Stimulated activated CD8-positive, alpha-beta memory T cell treated with anti-CD3 and anti-CD28 coated beads, Interleukin-2, amount 100 ng/mL, for 1 hour (primary cell): ENCODE results near the gene CLCNKB.
"Not testable (repeated sequence)": the region's sequence is repeated elsewhere in the genome, so short reads cannot be mapped to it uniquely, and the experiment has no call there.

Source experiments
- DNase-seq, 2 donors: peaks; one replicate each; pipeline ENCODE4 v3.0.0-alpha.2; 2020; ENCODE audit warnings: low read depth in 2 of 2

Gene CLCNKB

DNA sequence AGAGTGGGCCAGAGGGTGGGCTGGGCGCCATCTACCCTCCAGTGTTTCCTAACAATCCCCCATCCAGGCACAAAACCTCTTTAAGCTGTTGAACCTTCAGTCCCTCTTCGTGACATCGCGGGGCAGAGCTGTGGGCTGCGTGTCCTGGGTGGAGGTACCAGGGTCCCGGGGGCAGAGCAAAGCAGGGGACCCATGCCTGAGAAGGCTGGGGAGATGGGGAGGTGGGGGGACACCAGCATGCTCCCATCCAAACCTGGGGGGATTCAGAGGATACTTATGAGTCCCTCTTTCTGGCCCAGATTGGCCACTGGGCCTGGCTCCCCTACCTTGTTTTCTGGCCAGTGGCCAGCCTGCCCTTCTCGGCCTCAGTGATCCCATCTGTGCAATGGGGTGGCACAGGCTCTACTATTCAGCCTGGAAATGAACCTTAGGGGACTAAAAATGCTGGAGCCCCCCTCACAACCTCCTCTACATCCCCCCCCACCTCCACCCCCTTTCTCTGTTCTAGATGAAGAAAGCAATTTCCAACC is 10.4 kb upstream of the CLCNKB start:
- DNase-seq: not testable (repeated sequence)

DNA sequence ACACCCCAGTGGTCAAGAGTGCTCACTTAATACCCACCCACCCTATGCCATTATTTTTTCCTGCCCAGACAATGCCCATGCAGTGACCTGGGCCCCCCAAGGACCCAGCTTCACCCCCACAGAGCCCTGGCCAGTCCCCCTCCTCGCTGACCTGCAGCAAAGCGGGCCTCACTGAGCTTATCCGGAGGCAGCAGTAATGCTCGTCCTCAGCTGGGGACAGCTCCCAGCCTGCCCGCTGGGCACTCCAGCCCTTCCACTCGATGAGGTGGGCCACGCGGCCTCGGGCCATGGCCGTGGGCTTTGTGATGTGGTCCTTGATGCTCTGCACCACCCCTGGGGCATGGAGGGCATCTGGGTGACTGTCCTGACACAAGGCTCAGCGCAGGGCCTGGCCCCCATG is 7.1 kb upstream of the CLCNKB start:
- not testable (repeated sequence) for DNase-seq

DNA sequence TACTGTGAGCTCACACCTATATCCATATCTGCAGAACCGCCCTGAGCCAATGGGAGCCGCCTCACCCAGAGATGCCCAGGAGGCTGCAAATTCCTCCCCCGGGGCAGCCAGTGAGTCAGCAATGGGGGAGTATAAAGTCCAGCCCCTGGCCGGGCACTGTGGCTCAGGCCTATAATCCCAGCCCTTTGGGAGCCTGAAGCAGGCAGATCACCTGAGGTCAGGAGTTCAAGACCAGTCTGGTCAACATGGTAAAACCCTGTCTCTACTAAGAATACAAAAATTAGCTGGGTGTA is 5.0 kb upstream of the CLCNKB start:
- no peak for DNase-seq

DNA sequence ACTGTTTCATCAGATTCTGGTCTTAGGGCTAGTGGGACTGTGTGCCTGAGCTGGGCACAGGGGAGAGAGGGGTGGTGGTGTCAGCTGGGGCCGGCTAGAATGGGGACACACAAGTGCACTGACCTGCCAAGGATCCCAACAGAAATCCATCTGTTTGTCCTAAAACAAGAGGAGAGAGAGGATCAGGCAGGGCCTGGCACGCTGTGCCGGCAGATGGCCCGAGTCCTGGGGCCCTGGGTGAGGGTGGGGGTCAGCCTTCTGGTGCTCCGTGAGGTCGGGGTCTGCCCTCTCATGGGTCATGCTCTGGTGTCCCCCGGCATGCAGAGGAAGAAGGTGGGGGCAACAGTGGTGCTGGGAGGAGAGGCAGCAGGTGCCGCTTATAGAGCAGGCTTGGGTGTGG is 3.7 kb upstream of the CLCNKB start:
- not testable (repeated sequence) for DNase-seq

DNA sequence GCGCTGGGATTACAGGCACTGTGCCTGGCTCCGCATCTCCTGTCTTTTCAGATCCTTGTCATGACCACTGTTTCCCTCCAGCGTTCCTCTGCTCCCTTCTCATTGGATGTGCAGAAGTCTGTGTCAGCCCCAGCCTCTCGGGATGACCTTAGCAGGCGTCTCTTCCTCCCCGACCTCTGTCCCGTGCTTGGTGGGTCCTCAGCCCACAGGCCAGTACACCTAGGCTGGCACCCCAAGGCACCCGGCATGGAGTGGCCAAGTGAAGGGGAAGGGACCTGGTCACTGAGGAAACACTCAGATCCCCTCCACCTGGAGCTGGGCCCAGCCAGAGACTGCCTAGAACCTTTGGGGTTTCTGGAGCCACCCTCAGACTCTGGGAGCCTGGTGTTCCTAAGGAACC is 2.4 kb upstream of the CLCNKB start:
- DNase-seq: no peak

DNA sequence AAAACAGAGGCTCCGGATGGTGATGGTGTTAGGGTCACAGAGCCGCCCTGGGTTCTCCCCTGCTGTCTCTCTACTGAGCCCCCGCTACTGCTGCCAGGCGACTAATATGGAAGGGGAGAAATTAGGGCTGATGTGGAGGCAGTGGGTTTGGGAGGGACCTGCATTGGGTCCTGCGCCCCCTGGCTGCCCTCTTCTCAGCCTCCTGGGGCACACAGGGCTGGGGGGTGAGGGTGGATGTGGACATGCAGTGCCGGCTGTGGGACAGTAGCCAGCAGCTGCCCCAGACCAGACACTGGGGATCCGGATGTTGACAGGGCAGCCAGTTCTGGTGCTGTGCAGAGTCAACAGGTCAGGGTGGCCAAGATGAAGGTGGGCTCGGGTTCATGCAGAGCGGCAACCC is 1.5 kb upstream of the CLCNKB start:
- no peak for DNase-seq

DNA sequence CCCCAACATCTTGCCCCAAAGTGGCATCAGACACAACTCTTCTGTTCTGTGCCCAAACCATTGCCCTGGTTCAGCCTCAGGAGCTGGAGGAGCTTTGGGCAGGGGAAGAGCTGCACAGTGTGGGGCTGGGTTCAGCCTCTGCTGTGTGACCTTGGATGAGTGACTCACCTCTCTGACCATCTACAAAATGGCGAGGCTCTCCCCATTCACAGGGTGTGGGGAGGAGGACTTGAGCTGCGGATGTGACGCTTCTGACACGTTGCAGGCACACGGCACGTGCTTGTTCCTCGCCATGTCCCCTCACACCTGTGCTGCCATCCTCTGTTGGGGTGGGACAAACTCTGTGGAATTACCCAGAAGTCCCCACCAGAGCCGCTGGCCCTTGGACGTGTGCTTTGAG is 928 bp upstream of the CLCNKB start:
- not testable (repeated sequence) for DNase-seq

DNA sequence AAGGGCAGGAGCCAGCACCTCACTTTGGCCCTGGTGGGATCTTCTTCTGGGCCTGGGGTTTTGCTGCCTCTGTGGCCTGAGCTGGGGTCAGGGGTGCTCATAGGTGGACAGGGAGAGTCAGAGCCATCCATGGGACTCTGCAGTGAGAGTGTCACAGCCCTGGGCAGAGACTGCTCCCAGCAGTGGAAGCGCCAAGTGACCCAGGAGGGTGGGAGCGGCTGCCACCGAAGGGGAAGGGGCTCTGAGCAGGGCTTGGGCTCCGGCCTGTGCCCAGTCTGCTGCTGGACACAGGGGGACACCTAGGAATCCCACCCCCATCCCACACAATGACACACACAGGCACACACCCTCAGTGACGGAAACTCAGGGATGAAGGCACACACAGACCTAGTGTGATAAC is 368 bp downstream of the CLCNKB start:
- no peak for DNase-seq

DNA sequence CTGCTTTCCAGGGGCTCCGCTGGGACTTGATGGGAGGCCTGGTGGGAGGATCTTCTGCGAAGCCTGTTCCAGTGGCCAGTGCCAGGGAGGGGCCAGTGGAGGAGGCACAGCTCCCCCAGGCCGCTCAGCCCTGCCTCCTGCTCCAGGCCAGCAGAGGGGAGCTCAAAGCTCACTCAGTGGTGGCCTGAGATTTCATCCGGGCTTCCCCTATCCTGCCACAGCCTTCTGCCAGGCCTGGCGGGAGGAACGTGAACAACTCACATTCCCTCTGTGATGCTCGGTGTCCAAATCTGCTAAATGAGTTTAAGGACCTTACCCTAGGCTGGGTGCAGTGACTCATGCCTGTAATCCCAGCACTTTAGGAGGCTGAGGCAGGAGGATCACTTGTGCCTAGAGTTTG is 3.3 kb downstream of the CLCNKB start:
- no peak for DNase-seq

DNA sequence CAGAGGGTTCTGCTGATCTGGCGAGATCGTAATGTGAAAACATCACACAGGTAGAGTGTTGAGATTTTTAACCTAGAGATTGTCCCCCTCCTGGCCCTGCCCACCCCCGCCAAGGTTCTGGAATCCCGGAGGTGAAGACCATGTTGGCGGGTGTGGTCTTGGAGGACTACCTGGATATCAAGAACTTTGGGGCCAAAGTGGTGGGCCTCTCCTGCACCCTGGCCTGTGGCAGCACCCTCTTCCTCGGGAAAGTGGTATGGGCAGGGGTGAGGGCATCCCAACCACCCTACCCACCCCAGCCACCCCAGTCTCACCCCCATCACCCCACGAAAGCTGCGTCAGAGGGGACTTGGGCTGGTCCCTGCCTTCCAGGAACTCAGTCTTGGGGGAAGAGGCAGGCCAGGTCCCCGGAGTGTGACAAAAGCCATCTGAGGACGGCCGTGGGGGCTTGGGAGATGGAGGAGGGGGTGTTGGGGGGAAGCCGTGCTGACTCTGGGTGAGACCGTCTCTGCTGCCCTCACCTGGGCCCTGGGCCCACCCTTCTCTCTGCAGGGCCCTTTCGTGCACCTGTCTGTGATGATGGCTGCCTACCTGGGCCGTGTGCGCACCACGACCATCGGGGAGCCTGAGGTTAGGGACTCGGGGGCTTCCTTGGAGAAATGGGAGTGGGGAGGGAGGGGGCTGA is 4.4 kb downstream of the CLCNKB start:
- DNase-seq: no peak

DNA sequence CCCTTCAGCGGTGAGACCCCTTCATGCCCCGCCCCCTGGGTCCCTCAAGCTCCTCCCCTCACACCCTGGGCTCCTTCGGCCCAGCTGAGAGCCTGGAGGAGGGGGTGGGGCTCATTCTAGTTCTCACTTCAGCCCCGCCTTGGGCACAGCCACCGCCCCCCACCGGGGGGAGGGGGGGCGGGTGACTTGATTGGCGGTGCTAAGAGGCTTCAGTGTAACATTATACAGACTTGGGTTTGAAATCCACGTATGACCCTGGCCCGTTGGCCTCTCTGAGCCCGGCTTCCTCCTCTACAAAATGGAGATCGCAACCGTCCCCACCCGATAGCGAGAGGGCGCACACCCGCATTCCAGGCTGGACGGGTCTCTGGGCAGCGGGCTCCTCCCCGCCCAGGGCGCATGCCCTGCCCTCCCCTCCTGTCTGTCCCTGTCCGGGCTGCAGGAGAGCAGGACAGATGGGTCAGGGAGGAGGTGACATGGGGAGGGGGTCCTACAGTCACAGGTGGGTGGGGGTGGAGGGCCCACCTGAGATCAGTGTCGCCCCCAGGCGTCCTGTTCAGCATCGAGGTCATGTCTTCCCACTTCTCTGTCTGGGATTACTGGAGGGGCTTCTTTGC is 5.1 kb downstream of the CLCNKB start:
- peak in 1 of 2 donors; percentile 17 for DNase-seq

DNA sequence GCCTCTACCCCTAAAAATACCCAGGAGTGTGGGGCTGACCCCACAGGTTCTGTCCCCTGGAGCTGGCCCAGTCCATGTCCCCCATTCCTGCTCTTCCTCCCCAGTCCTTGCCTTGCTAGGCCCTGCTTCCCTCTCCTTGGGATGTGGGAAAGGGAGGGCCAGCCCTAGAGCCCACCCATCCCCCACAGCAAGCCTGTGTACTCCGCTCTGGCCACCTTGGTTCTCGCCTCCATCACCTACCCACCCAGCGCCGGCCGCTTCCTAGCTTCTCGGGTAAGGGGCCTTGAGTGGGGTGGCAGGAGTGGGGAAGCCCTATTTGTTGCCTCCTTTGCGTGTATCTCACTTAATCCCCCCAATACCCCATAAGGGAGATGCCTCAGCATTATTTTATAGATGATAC is 6.7 kb downstream of the CLCNKB start:
- no peak for DNase-seq

DNA sequence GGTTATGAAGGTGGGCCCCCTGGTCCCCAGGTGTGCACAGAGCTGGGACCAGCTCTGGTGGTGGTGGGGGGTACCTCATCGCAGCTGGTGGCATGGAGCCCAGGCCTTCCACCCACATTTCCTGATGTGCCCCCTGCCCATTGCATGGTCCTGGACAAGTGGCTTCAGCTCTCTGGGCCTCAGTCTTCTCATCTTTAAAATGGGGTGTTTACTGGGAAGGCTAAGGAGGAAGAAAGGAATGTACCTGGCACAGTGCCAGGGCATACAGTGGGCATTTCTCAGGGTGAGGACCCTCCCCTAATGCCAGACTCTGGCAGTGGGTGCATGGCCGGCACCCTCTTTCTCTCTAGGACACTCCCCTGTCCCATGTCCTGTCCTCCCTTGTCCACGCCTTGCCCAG is 7.5 kb downstream of the CLCNKB start:
- no peak for DNase-seq

DNA sequence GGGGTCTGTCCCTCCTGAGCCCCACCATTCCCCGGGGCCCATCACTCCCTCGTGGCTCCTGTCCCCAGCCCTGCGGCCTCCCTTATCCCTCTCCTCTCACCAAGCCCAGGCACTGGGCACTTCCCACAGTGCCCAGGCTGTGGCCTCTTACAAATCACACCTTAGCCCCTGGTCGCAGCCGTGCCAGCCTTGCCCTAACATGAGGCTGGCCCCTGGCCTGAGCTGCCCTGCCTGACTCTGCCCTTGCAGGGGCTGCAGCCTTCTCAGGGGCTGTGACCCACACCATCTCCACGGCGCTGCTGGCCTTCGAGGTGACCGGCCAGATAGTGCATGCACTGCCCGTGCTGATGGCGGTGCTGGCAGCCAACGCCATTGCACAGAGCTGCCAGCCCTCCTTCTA is 8.4 kb downstream of the CLCNKB start:
- DNase-seq: not testable (repeated sequence)

DNA sequence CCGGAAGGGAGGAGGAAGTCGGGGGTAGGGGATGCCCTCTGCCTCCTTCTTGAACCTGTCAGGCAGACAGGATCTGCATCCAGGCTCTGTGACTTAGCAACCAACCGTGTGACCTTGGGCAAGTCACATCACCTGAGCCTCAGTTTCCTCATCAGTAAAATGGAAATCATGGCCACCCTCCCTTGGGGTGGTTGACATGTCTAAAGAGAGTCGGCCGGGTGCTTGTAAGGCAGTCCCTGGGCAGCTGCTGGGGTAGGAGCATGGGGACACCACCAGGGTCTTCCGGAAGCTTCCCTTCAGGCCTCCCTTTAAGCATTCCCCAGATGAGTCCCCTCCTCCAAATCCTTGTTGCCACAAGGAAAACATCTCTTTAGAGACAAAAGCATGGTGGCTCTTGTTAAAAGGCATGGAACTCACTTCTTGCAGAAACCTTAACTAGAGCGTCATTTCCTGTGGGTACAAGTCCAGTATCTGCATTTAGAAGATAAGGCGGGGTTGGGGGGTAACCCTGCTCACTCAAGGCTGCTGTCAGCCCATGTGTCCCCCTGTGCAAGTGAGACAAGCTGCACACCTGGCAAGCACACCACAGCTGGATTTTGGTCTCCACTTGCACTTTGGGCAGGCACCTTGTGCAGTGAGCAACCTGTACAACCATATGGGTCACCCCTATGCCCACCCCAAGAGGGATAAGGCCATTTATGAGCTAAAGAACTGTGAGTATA is 10.4 kb downstream of the CLCNKB start:
- DNase-seq: no peak

DNA sequence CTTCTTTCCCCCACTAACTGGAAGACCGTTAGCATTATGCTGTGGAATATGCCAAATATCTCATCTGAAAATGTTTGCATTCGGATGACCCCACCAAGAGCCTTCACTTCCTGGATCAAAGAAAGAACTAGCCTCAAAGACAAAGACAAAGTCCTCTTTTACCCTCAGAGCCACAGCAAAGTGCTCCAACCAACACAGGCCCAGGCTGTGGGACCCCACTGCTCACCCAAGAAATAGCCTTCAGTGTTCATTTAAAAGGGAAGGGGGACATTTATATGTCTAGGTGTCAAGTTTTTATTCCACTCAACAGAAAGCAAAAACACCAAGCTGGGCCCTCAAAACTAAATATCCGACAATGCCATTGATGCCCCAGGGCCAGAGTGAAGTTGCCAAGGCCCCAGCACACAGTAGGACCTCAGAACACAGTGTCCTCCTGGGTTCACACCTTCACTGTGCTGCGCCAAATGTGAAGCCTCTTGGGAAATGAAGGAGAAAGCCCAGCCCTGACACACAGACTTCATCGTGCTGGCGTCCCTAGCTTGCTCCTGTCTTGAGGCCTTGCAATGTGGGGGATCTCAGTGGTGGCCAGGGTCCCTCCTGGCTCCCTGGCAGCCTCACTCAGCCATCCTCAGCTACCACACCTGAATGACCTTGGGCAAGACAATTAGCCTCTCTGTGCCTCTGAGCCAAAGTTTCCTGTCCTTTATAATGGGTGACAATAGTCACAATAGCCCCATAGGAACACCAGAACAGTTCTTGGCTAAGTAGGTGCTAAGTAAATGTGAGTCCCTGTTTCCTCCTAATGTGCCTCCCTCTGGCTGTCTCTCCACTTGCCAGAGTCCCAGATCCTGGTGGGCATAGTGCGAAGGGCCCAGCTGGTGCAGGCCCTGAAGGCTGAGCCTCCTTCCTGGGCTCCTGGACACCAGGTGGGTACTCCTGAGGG is 11.3 kb downstream of the CLCNKB start:
- DNase-seq: no peak

DNA sequence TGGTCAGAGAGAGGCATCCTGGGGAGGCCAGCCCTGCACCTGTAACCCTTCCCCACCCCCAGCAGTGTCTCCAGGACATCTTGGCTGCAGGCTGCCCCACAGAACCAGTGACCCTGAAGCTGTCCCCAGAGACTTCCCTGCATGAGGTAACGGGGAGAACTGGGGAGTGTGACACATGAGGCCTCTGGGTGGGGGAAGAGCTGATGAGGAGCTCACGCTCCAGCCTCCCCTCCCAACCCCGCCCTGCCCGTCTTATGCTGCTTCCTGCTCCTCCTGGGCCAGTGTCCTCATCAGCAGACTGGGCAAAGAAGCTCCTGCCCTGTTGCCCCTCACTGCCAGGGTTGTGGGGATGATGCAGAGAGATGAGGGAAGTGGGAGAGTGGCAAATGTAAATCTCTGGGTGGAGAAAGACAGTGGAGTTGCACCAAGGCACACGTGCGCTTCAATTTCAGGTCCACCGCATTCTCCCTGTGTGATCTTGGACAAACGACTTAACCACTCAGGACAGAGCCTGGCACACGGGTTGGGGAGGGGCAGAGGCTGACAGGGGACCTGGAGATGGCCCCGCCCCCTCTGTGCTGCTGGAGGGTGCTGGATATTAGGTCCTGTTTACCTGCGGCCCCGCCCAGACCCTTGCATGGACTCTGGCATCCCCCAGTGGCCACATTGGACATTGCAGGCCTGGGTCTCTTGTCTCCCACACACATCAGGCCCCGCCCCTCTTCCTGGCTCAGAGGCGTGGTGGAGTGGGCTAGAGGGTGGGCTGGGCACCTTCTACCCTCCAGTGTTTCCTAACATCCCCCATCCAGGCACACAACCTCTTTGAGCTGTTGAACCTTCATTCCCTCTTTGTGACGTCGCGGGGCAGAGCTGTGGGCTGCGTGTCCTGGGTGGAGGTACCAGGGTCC is 12.3 kb downstream of the CLCNKB start:
- DNase-seq: peak; percentile 59 to 74

DNA sequence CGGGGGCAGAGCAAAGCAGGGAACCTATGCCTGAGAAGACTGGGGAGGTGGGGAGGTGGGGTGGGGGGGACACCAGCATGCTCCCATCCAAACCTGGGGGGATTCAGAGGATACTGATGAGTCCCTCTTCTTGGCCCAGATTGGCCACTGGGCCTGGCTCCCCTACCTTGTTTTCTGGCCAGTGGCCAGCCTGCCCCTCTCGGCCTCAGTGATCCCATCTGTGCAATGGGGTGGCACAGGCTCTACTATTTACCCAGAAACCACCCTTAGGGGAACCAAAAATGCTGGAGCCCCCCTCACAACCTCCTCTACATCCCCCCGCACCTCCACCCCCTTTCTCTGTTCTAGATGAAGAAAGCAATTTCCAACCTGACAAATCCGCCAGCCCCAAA is 12.9 kb downstream of the CLCNKB start:
- DNase-seq: not testable (repeated sequence)

DNA sequence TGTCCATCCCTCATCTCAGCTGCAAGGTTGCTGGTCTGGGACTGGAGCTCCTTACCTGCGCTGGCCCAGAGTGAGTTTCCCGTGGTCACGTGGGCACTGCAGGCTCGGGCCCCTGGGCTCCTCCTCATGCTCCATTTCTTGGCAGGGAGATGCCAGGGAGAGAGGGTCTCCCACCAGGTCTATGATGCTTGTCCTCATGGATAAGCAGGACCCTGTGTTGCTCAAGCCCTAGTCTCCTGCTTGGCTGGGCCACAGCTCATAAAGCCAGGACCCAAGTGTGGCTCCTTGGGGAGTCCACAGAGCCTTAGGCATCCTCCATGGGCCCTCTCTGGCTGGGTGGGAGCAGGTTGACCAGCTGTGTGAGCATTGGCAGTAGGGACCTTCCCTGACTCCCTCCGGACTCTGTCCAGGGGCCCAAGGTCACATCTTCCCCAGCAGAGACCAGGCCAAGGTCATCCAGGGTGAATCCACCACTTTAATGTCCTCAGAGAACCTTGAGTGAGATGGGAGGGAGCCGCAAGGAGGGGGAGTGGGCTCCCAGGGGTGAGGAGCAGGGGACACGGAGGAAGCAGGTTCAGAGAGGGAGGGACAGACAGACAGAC is 13.8 kb downstream of the CLCNKB start:
- not testable (repeated sequence) for DNase-seq

DNA sequence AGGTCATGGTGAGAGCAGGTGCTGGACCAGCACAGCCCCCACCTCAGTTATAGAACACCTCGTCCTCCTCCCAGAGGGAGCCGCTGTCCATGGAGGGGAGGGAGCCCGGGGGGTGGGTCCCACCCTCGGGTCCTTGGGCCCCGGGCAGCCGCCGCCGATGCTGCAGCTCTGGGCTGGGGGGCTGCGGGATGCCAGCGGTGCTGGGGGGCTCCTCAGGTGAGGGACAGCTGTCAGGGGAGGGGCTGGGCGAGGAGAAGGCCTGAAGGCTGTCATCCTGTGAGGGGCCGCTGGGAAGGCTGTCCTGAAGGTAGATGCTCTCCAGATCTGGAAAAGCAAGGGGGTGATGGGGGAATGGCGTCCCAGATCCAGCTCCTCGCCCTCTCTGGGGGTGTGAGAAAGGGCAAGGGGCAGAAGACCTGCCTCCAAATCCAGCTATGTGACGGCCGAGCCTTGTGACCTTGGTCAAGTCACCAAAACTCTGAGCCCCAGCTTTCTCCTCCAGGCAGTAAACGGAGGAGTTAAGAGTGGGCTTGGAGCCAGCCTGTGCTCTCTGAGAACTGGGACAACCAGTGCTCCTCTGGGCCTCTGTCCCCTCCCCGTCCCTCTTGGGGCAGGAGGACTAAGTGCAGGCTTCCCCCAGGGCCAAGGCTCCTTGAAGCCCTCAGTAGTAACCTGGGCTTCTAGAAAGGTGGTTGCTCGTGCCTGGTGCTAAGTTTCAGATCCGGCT is 15.0 kb downstream of the CLCNKB start:
- not testable (repeated sequence) for DNase-seq
